Karpas-422 (cell line): ENCODE measurements around the gene NFATC3. TPM values are rescaled to one million over a fixed set of nuclear protein-coding genes. Genes with fewer than 3 reads are reported as not detected.
"Not testable (repeated sequence)": the region's sequence is repeated elsewhere in the genome, so short reads cannot be mapped to it uniquely, and the experiment has no call there.

Experiments used
- DNase-seq: peaks from one replicate; pipeline ENCODE4 v3.0.0-alpha.2; 2015
- H2AFZ ChIP-seq: fragments of 200-600 bp; sonication (generic); 2 replicates; pipeline ENCODE4 v1.6.1; 2014; ENCODE audit warnings: antibody characterized with exemption, low read length, mixed read lengths
- H3K27ac ChIP-seq: fragments of 200-600 bp; sonication (generic); 2 replicates; pipeline ENCODE4 v1.5.1; 2014; ENCODE audit warnings: mild to moderate bottlenecking, low read length, moderate library complexity
- H3K27me3 ChIP-seq: fragments of 200-600 bp; sonication (generic); 2 replicates; pipeline ENCODE4 v1.6.1; 2014; ENCODE audit warnings: low read length, mixed read lengths
- H3K36me3 ChIP-seq: fragments of 200-600 bp; sonication (generic); 2 replicates; pipeline ENCODE4 v1.6.1; 2014; ENCODE audit warnings: low read length, mixed read lengths; ENCODE audit not compliant: insufficient read depth
- H3K4me1 ChIP-seq: fragments of 200-600 bp; sonication (generic); 2 replicates; pipeline ENCODE4 v1.6.1; 2014; ENCODE audit warnings: mild to moderate bottlenecking, low read length, mixed read lengths
- H3K4me2 ChIP-seq: fragments of 200-600 bp; sonication (generic); 2 replicates; pipeline ENCODE4 v1.6.1; 2014; ENCODE audit warnings: low read length, low read depth, mild to moderate bottlenecking; ENCODE audit not compliant: poor library complexity, severe bottlenecking
- H3K4me3 ChIP-seq: fragments of 200-600 bp; sonication (generic); 2 replicates; pipeline ENCODE4 v1.5.1; 2014; ENCODE audit warnings: mild to moderate bottlenecking, antibody characterized with exemption, low read length, mixed read lengths
- H3K79me2 ChIP-seq: fragments of 200-600 bp; sonication (generic); 2 replicates; pipeline ENCODE4 v1.6.1; 2014; ENCODE audit warnings: mild to moderate bottlenecking, low read length, mixed read lengths
- H3K9ac ChIP-seq: fragments of 200-600 bp; sonication (generic); 2 replicates; pipeline ENCODE4 v1.6.0; 2014; ENCODE audit warnings: low read length
- H3K9me2 ChIP-seq: fragments of 200-600 bp; sonication (generic), shearing (Covaris generic); replicated peaks from 2 replicates; pipeline ENCODE4 v1.6.0; 2014; ENCODE audit warnings: mild to moderate bottlenecking, low read length, moderate library complexity; ENCODE audit not compliant: insufficient read depth
- H3K9me3 ChIP-seq: fragments of 300-700, 200-600 bp; sonication (generic); 2 replicates; pipeline ENCODE4 v1.6.1; 2014; ENCODE audit warnings: low read length, mixed read lengths
- H4K20me1 ChIP-seq: fragments of 200-600 bp; sonication (generic); 2 replicates; pipeline ENCODE4 v1.6.1; 2014; ENCODE audit warnings: mild to moderate bottlenecking, antibody characterized with exemption, low read length, low read depth; ENCODE audit not compliant: insufficient read depth
- total RNA-seq: library from RNA; depleted of rRNA; stranded (reverse); fragments of >200 nt; shearing (Covaris generic); gene quantifications from 2 replicates; pipeline ENCODE4 v1.2.3, GENCODE V29; 2014; ENCODE audit warnings: low replicate concordance

Gene NFATC3
- total RNA-seq, 1 experiment from 2014 or later, result 72.3 TPM

GRCh38 chr16:68088130-68088972 lies 3.2 kb downstream of the NFATC3 start:
- H3K4me2 ChIP-seq, result peak overlapping the region; percentile 94
- no peak overlapping the region for H2AFZ ChIP-seq
- H3K9ac ChIP-seq, result peak overlapping the region; percentile 25
- no peaks in the 10 kb centered on the region for H3K9me3 ChIP-seq
- no peaks in the 10 kb centered on the region for H3K36me3 ChIP-seq
- peaks cover 76% of the 10 kb centered on the region for H3K4me1 ChIP-seq
- peak overlapping the region; percentile 94 for H3K27ac ChIP-seq
- no peaks in the 10 kb centered on the region for H3K27me3 ChIP-seq
- H3K4me3 ChIP-seq, result peak overlapping the region; percentile 96; the same call in 1 of the 2 replicates
- no peak for DNase-seq
- H3K79me2 ChIP-seq, result peaks cover 76% of the 10 kb centered on the region
- no peaks in the 10 kb centered on the region for H3K9me2 ChIP-seq
- peaks cover 26% of the 10 kb centered on the region for H4K20me1 ChIP-seq

GRCh38 chr16:68089067-68089466 lies 3.9 kb downstream of the NFATC3 start:
- Histone ChIP-seq H2AFZ (no peak overlapping the region), H3K9me2 (no peaks in the 10 kb centered on the region), H3K4me3 (peak overlapping the region; percentile 47; the same call in 1 of the 2 replicates), H3K4me2 (peak overlapping the region; percentile 68), H3K36me3 (no peaks in the 10 kb centered on the region), H4K20me1 (peaks cover 30% of the 10 kb centered on the region), H3K9ac (peak overlapping the region; percentile 25), H3K9me3 (no peaks in the 10 kb centered on the region), H3K27ac (peak overlapping the region; percentile 94), H3K4me1 (peaks cover 76% of the 10 kb centered on the region), H3K27me3 (no peaks in the 10 kb centered on the region), H3K79me2 (peaks cover 84% of the 10 kb centered on the region)
- DNase-seq, result no peak

- Histone ChIP-seq H3K9me2 (no peaks in the 10 kb centered on the region), H3K79me2 (peaks cover 94% of the 10 kb centered on the region), H3K27ac (peak overlapping the region; percentile 94), H3K4me1 (peaks cover 78% of the 10 kb centered on the region), H3K27me3 (no peaks in the 10 kb centered on the region), H2AFZ (no peak overlapping the region), H3K9me3 (no peaks in the 10 kb centered on the region), H3K9ac (peak overlapping the region; percentile 59), H3K4me3 (peak overlapping the region; percentile 47), H3K36me3 (no peaks in the 10 kb centered on the region), H4K20me1 (peaks cover 33% of the 10 kb centered on the region), H3K4me2 (peak overlapping the region; percentile 68)
- peak; percentile 71 for DNase-seq
Observed at GRCh38 chr16:68090130-68090529, 5.0 kb downstream of the NFATC3 start.

- Histone ChIP-seq H3K4me1 (peaks cover 78% of the 10 kb centered on the region), H3K36me3 (no peaks in the 10 kb centered on the region), H3K9ac (peak overlapping the region; percentile 59), H3K9me3 (no peaks in the 10 kb centered on the region), H3K4me2 (peak overlapping the region; percentile 68), H3K9me2 (no peaks in the 10 kb centered on the region), H2AFZ (no peak overlapping the region), H3K4me3 (peak overlapping the region; percentile 47), H4K20me1 (peaks cover 33% of the 10 kb centered on the region), H3K79me2 (peaks cover 98% of the 10 kb centered on the region), H3K27me3 (no peaks in the 10 kb centered on the region), H3K27ac (peak overlapping the region; percentile 94)
- DNase-seq, result peak; percentile 68
Observed at GRCh38 chr16:68090533-68090932, 5.4 kb downstream of the NFATC3 start.

- H2AFZ ChIP-seq, result no peak overlapping the region
- no peaks in the 10 kb centered on the region for H3K27me3 ChIP-seq
- H3K79me2 ChIP-seq, result peaks cover 98% of the 10 kb centered on the region
- H3K4me1 ChIP-seq, result peaks cover 78% of the 10 kb centered on the region
- no peak for DNase-seq
- H4K20me1 ChIP-seq, result peaks cover 31% of the 10 kb centered on the region
- H3K9me3 ChIP-seq, result no peaks in the 10 kb centered on the region
- peak overlapping the region; percentile 68 for H3K4me2 ChIP-seq
- peak overlapping the region; percentile 47 for H3K4me3 ChIP-seq
- H3K9ac ChIP-seq, result peak overlapping the region; percentile 59; the same call in 1 of the 2 replicates
- H3K27ac ChIP-seq, result peak overlapping the region; percentile 94
- H3K36me3 ChIP-seq, result no peaks in the 10 kb centered on the region
- H3K9me2 ChIP-seq, result no peaks in the 10 kb centered on the region
Observed at GRCh38 chr16:68091380-68092261, 6.5 kb downstream of the NFATC3 start.

GRCh38 chr16:68092275-68092674 lies 7.1 kb downstream of the NFATC3 start:
- Histone ChIP-seq H3K79me2 (peaks cover 98% of the 10 kb centered on the region), H3K4me1 (peaks cover 72% of the 10 kb centered on the region), H3K27ac (0 out of 2 replicates have a peak overlapping the region, but pooled peaks have one; percentile 59), H4K20me1 (peaks cover 26% of the 10 kb centered on the region)
- not testable (repeated sequence) for H3K4me2 ChIP-seq, H3K36me3 ChIP-seq, DNase-seq, H3K4me3 ChIP-seq, H3K9me2 ChIP-seq, H3K27me3 ChIP-seq, H3K9me3 ChIP-seq, H2AFZ ChIP-seq, H3K9ac ChIP-seq

GRCh38 chr16:68093816-68094613 lies 8.8 kb downstream of the NFATC3 start:
- DNase-seq, result peak; percentile 78
- H3K4me2 ChIP-seq, result peak overlapping the region; percentile 40
- H3K4me1 ChIP-seq, result peaks cover 58% of the 10 kb centered on the region
- H3K4me3 ChIP-seq, result no peak overlapping the region
- H2AFZ ChIP-seq, result no peak overlapping the region
- peaks cover 99% of the 10 kb centered on the region for H3K79me2 ChIP-seq
- H3K9ac ChIP-seq, result peak overlapping the region; percentile 10
- H3K27me3 ChIP-seq, result no peaks in the 10 kb centered on the region
- no peaks in the 10 kb centered on the region for H3K36me3 ChIP-seq
- peaks cover 22% of the 10 kb centered on the region for H4K20me1 ChIP-seq
- H3K9me3 ChIP-seq, result no peaks in the 10 kb centered on the region
- no peaks in the 10 kb centered on the region for H3K9me2 ChIP-seq
- H3K27ac ChIP-seq, result peak overlapping the region; percentile 59
